H1 (cell line): ENCODE results near the gene ERMARD. TPM values are rescaled to one million over a fixed set of nuclear protein-coding genes. Genes with fewer than 3 reads are reported as not detected.

Experiments
- CEBPB ChIP-seq: IDR thresholded peaks from 2 replicates; pipeline ENCODE4 v1.6.1; 2012; ENCODE audit warnings: low read depth, low read length
- SAP30 ChIP-seq: fragments of 300-600 bp; sonication (generic); IDR thresholded peaks from 2 replicates; pipeline ENCODE4 v1.7.1; 2012; ENCODE audit warnings: low read length, moderate library complexity, mild to moderate bottlenecking, inconsistent platforms; ENCODE audit not compliant: insufficient read depth, insufficient replicate concordance
- SRF ChIP-seq: IDR thresholded peaks from 2 replicates; pipeline ENCODE4 v1.6.1; 2011; ENCODE audit warnings: mild to moderate bottlenecking, low read depth, low read length, moderate library complexity
- polyA plus RNA-seq, 7 experiments: library from polyadenylated mRNA; depleted of rRNA in 3 of 7; stranded (reverse) in 5 of 7; unstranded in 2 of 7; fragments of >200 nt in 5 of 7; fragments of 200-250 nt in 2 of 7; gene quantifications; 1 replicate in 5 of 7; 2 replicates in 1 of 7; 4 replicates in 1 of 7; pipeline versions ENCODE4 v1.2.1 to v1.2.3, GENCODE V29; 2011 to 2013; ENCODE audit warnings: missing spikeins in 2 of 7, mixed read lengths in 2 of 7
- total RNA-seq: library from RNA; stranded (reverse); fragmentation: NEBNext Ultra II Directional; extraction: Animal tissue kit (Norgen Biotek cat#: 25700); gene quantifications from 2 replicates; pipeline ENCODE4 v1.2.1, GENCODE V29; 2021

Gene ERMARD
- total and polyA plus RNA-seq, 2 of the 8 experiments (the other 6 are each of a cell fraction or from before 2014, with no cell fraction given): 12.2 to 25.6 TPM

GRCh38 chr6:169793408-169793807, 42.0 kb downstream of the ERMARD start (continued):
- no peak for TF ChIP-seq SRF
- no peak for TF ChIP-seq CEBPB
- no peak for TF ChIP-seq SAP30
